ENCODE measurements around the gene CDH23.

The CDH23 gene

DNA sequence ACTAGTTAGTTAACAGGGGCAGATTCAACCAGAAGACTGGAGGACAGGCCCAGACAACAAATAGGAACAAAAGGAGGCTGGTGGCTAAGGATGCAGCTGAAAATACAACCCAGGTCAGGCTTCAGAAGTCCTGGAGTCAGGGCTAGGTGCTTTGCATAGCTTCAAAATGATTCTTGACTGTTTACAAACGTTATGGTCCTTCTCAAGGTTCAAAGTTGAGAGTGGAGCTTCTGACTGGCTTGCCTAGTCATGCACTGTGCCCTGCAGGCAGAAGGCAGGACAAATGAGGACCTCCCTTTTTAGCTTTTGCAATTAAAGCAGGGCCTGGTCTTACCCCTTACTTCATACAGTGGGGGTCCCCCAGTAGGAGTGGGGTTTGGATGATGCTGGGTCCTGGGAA lies 4.4 kb upstream of the CDH23 start:
- TF ChIP-seq, protein P1, sequence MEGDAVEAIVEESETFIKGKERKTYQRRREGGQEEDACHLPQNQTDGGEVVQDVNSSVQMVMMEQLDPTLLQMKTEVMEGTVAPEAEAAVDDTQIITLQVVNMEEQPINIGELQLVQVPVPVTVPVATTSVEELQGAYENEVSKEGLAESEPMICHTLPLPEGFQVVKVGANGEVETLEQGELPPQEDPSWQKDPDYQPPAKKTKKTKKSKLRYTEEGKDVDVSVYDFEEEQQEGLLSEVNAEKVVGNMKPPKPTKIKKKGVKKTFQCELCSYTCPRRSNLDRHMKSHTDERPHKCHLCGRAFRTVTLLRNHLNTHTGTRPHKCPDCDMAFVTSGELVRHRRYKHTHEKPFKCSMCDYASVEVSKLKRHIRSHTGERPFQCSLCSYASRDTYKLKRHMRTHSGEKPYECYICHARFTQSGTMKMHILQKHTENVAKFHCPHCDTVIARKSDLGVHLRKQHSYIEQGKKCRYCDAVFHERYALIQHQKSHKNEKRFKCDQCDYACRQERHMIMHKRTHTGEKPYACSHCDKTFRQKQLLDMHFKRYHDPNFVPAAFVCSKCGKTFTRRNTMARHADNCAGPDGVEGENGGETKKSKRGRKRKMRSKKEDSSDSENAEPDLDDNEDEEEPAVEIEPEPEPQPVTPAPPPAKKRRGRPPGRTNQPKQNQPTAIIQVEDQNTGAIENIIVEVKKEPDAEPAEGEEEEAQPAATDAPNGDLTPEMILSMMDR (conservative IDR thresholded peaks at IDR 0.05; ENCODE audit: low read depth, low read length), result no peak
- no peak overlapping the region for H3K27ac ChIP-seq
- H3K79me2 ChIP-seq (ENCODE audit: insufficient read depth, low read depth), result no peaks in the 10 kb centered on the region
- no peak overlapping the region for H2AFZ ChIP-seq (ENCODE audit: low read depth)
- H3K36me3 ChIP-seq (ENCODE audit: insufficient read depth), result no peaks in the 10 kb centered on the region
- no peaks in the 10 kb centered on the region for H3K4me1 ChIP-seq (ENCODE audit: low read depth, poor library complexity, severe bottlenecking)
- H3K27me3 ChIP-seq (ENCODE audit: insufficient read depth, low read depth), result peaks cover 45% of the 10 kb centered on the region; the same call in 1 of the 2 replicates
- H3K9ac ChIP-seq, result no peak overlapping the region
- no peak overlapping the region for H3K4me2 ChIP-seq
- no peak overlapping the region for H3K4me3 ChIP-seq (IDR thresholded peaks at IDR 0.05; ENCODE audit: insufficient read depth, low read depth, low read length)
- H4K20me1 ChIP-seq (ENCODE audit: insufficient read depth), result no peaks in the 10 kb centered on the region

GRCh38 chr10:71392791-71393781 lies 3.6 kb upstream of the CDH23 start:
- Histone ChIP-seq H3K27me3 (ENCODE audit: insufficient read depth, low read depth) (peaks cover 47% of the 10 kb centered on the region; the same call in 1 of the 2 replicates), H3K9ac (no peak overlapping the region), H2AFZ (ENCODE audit: low read depth) (no peak overlapping the region), H3K27ac (no peak overlapping the region), H3K4me3 (IDR thresholded peaks at IDR 0.05; ENCODE audit: insufficient read depth, low read depth, low read length) (no peak overlapping the region), H3K79me2 (ENCODE audit: insufficient read depth, low read depth) (no peaks in the 10 kb centered on the region), H3K4me2 (no peak overlapping the region), H4K20me1 (ENCODE audit: insufficient read depth) (no peaks in the 10 kb centered on the region), H3K36me3 (ENCODE audit: insufficient read depth) (no peaks in the 10 kb centered on the region), H3K4me1 (ENCODE audit: low read depth, poor library complexity, severe bottlenecking) (no peaks in the 10 kb centered on the region)
- TF ChIP-seq, protein P1 (conservative IDR thresholded peaks at IDR 0.05; ENCODE audit: low read depth, low read length), result no peak

GRCh38 chr10:71393841-71394475 lies 2.8 kb upstream of the CDH23 start:
- no peaks in the 10 kb centered on the region for H3K4me1 ChIP-seq (ENCODE audit: low read depth, poor library complexity, severe bottlenecking)
- H3K9ac ChIP-seq, result no peak overlapping the region
- no peaks in the 10 kb centered on the region for H3K36me3 ChIP-seq (ENCODE audit: insufficient read depth)
- no peak overlapping the region for H3K4me2 ChIP-seq
- H2AFZ ChIP-seq (ENCODE audit: low read depth), result no peak overlapping the region
- no peaks in the 10 kb centered on the region for H3K79me2 ChIP-seq (ENCODE audit: insufficient read depth, low read depth)
- no peaks in the 10 kb centered on the region for H4K20me1 ChIP-seq (ENCODE audit: insufficient read depth)
- peaks cover 48% of the 10 kb centered on the region; the same call in 1 of the 2 replicates for H3K27me3 ChIP-seq (ENCODE audit: insufficient read depth, low read depth)
- no peak overlapping the region for H3K27ac ChIP-seq
- no peak overlapping the region for H3K4me3 ChIP-seq (IDR thresholded peaks at IDR 0.05; ENCODE audit: insufficient read depth, low read depth, low read length)
- TF ChIP-seq, protein P1 (conservative IDR thresholded peaks at IDR 0.05; ENCODE audit: low read depth, low read length), result no peak

- Histone ChIP-seq H3K79me2 (ENCODE audit: insufficient read depth, low read depth) (no peaks in the 10 kb centered on the region), H3K36me3 (ENCODE audit: insufficient read depth) (no peaks in the 10 kb centered on the region), H2AFZ (ENCODE audit: low read depth) (no peak overlapping the region), H3K4me1 (ENCODE audit: low read depth, poor library complexity, severe bottlenecking) (no peaks in the 10 kb centered on the region), H3K9ac (no peak overlapping the region), H3K27me3 (ENCODE audit: insufficient read depth, low read depth) (peaks cover 51% of the 10 kb centered on the region; the same call in 1 of the 2 replicates), H3K27ac (no peak overlapping the region), H4K20me1 (ENCODE audit: insufficient read depth) (no peaks in the 10 kb centered on the region), H3K4me2 (no peak overlapping the region), H3K4me3 (IDR thresholded peaks at IDR 0.05; ENCODE audit: insufficient read depth, low read depth, low read length) (no peak overlapping the region)
- TF ChIP-seq, protein P1 (conservative IDR thresholded peaks at IDR 0.05; ENCODE audit: low read depth, low read length), result no peak
These were observed 1.7 kb upstream of the CDH23 start for GRCh38 chr10:71394926-71395562.
